Brain microvascular endothelial cell (primary cell): ENCODE data around the gene MYL3.

ENCODE experiments used
- DNase-seq: peaks from one replicate; pipeline ENCODE4 v3.0.0-alpha.2; 2020
- H3K27ac ChIP-seq: fragments of 250-450 bp; sonication (Bioruptor Pico); 2 replicates; pipeline ENCODE4 v1.5.1; 2020; ENCODE audit warnings: mild to moderate bottlenecking, moderate library complexity
- H3K27me3 ChIP-seq: fragments of 250-450 bp; sonication (Bioruptor Pico); replicated peaks from 2 replicates; pipeline ENCODE4 v1.5.1; 2020; ENCODE audit warnings: mild to moderate bottlenecking
- H3K36me3 ChIP-seq: fragments of 250-450 bp; sonication (Bioruptor Pico); replicated peaks from 2 replicates; pipeline ENCODE4 v1.5.1; 2020; ENCODE audit warnings: mild to moderate bottlenecking
- H3K4me3 ChIP-seq: 2 replicates; pipeline ENCODE4 v1.5.1; 2011; ENCODE audit warnings: low read depth, mild to moderate bottlenecking, control low read depth, low read length, moderate library complexity
- CTCF ChIP-seq: IDR thresholded peaks from 2 replicates; pipeline ENCODE4 v1.5.1; 2011; ENCODE audit warnings: low read depth, mild to moderate bottlenecking, moderate library complexity, low read length, control low read depth, inconsistent platforms; ENCODE audit errors: missing control alignments
- in situ Hi-C: cut with HindIII; loops from 2 replicates; pipeline ENCODE4 v1.10.0; 2017; ENCODE audit warnings: low sequenced_read_pairs, low pct_ligation_motif_present

Gene MYL3

GRCh38 chr3:46865031-46865507 lies 1.8 kb upstream of the MYL3 start:
- no peak for DNase-seq

DNA sequence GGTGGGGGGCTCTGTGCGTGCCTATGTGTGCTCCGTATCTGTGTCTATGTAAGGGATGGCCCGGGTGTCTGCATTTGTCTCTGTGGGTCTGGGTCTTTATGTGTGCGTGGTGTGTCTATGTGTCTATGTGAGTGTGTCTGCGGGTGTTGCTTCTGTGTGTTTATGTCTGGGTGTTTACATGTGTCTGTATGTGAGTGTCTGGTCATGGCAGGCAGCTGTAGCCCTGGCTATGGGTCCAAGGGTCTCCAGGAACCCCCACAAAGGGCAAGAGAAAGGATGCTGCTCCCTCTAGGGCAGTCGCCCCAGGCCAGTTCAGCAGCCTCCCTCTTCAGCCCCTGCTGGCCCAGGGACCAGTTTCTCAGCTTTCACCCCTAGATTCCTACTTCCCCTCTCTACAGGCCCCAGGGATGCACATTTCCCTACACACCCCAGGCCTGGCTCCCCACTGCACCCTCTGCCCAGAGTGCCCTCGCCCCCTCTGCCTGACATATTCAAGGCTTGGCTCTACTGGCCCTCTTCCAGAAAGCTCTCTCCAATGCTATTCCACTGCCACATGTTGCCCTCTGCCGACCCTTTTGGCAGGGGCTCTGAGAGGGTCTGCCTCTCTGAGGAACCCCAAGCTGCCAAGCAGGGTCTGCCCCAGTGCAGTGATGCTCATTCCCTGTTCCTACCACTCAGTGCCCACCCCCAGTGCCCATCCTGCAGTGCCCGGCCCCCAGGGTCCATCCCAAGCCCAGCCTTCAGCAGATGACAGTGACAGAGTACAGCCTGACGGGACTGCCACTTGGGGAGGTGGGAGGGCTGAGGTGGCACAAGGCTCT lies 1.0 kb upstream of the MYL3 start:
- DNase-seq, result no peak
- TF ChIP-seq CTCF, result no peak
- no peaks in the 10 kb centered on the region for H3K27me3 ChIP-seq
- H3K27ac ChIP-seq, result no peak overlapping the region
- no peak overlapping the region for H3K4me3 ChIP-seq
- in situ Hi-C loops, result no loop called here
- H3K36me3 ChIP-seq, result no peaks in the 10 kb centered on the region

More at GRCh38 chr3:46865031-46865507, 1.8 kb upstream of the MYL3 start:
- no peak overlapping the region for H3K4me3 ChIP-seq
- in situ Hi-C loops, result no loop called here
- peaks cover 4% of the 10 kb centered on the region for H3K27me3 ChIP-seq
- H3K36me3 ChIP-seq, result no peaks in the 10 kb centered on the region
- no peak for TF ChIP-seq CTCF
- H3K27ac ChIP-seq, result no peak overlapping the region

DNA sequence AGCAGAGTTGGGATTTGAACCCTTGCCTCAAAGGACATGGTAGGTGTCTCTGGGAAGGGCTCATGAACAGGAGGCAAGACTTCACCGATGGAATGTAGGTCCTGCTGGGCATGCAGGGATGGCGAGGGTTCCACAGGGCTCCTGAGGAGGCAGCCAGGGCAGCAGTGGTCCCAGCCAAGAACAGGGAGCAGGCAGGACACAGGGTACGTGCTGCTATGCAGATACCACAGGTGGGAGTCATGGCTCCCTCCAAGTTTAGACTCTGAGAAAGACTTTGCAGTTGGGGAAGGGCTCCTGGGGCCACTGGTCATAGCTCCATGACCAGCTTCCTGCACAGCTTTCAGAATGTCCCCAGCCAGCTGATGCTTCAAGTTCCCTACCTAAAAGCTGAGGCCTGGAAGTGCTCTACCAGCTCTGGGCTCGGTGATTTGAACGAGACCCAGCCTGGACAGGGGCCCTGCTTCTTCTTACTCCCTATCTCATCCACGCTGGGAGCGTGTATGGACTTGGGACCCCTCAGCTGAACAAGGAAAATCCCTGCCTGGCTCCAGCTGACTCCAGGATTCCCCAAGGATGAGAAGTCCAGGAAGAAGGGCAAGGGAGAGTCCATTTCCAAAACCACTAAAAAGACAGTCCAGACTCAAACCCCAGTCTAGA lies 747 bp downstream of the MYL3 start:
- H3K27me3 ChIP-seq, result peaks cover 5% of the 10 kb centered on the region
- TF ChIP-seq CTCF, result no peak
- no peak for DNase-seq
- in situ Hi-C loops, result no loop called here
- H3K4me3 ChIP-seq, result no peak overlapping the region
- no peaks in the 10 kb centered on the region for H3K36me3 ChIP-seq
- H3K27ac ChIP-seq, result no peak overlapping the region

- in situ Hi-C loops, result no loop called here
Observed at GRCh38 chr3:46861605-46862368, 1.5 kb downstream of the MYL3 start.

More at GRCh38 chr3:46861605-46862368, 1.5 kb downstream of the MYL3 start:
- DNase-seq, result no peak
- no peaks in the 10 kb centered on the region for H3K36me3 ChIP-seq
- TF ChIP-seq CTCF, result no peak
- no peak overlapping the region for H3K27ac ChIP-seq
- no peak overlapping the region for H3K4me3 ChIP-seq
- peaks cover 5% of the 10 kb centered on the region for H3K27me3 ChIP-seq
